WTC11 (cell line): ENCODE results near the gene WASF3.

Source experiments
- E2F4 ChIP-seq: sonication (generic); formaldehyde crosslinking; IDR thresholded peaks from 2 replicates; pipeline ENCODE4 v1.8.1; 2022; ENCODE audit warnings: low read depth, mild to moderate bottlenecking, moderate library complexity, missing genetic modification reagents, borderline replicate concordance
- FOXK1 ChIP-seq: sonication (generic); formaldehyde crosslinking; IDR thresholded peaks from 2 replicates; pipeline ENCODE4 v1.8.0; 2022; ENCODE audit warnings: mild to moderate bottlenecking, moderate library complexity, missing genetic modification reagents
- MYBL2 ChIP-seq: sonication (generic); formaldehyde crosslinking; IDR thresholded peaks from 2 replicates; pipeline ENCODE4 v1.8.1; 2023; ENCODE audit warnings: mild to moderate bottlenecking, moderate library complexity, missing genetic modification reagents
- USF1 ChIP-seq: sonication (generic); formaldehyde crosslinking; IDR thresholded peaks from 2 replicates; pipeline ENCODE4 v1.8.0; 2022; ENCODE audit warnings: mild to moderate bottlenecking, missing genetic modification reagents
- USF2 ChIP-seq: sonication (generic); formaldehyde crosslinking; IDR thresholded peaks from 2 replicates; pipeline ENCODE4 v1.8.1; 2023; ENCODE audit warnings: mild to moderate bottlenecking, missing genetic modification reagents, moderate library complexity
- TF ChIP-seq, protein P1 (sequence below): fragments of 200-600 bp; IDR thresholded peaks from 2 replicates; pipeline ENCODE4 v1.8.0; 2022; ENCODE audit warnings: antibody characterized with exemption
- TF ChIP-seq, protein P2 (sequence below): sonication (generic); formaldehyde crosslinking; IDR thresholded peaks from 2 replicates; pipeline ENCODE4 v1.8.1; 2023; ENCODE audit warnings: mild to moderate bottlenecking, missing genetic modification reagents, borderline replicate concordance

DNA sequence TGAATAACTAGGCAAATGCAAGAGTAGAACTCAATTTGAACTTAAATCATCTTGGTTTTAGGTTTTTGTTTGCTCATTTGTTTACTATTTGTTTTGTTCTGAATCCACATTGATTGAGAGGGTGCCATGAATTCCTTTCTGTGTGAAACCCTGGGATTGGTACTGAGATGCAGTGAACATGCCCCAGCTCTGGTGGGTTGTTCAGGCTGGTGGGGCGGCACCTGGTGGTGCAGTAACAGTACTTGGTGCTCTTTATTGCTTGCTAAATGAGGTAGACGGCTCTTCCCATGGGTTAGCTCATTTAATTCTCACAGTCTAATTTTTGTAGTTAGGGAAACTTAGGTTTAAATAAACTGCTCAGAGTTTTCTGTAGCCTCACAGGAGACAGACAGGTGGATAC, 48.4 kb downstream of the WASF3 start:
- TF ChIP-seq FOXK1 (CRISPR knock-in tag) (no peak), USF2 (CRISPR knock-in tag) (no peak), MYBL2 (CRISPR knock-in tag) (no peak), USF1 (CRISPR knock-in tag) (no peak), E2F4 (no peak)
- TF ChIP-seq, protein P1, sequence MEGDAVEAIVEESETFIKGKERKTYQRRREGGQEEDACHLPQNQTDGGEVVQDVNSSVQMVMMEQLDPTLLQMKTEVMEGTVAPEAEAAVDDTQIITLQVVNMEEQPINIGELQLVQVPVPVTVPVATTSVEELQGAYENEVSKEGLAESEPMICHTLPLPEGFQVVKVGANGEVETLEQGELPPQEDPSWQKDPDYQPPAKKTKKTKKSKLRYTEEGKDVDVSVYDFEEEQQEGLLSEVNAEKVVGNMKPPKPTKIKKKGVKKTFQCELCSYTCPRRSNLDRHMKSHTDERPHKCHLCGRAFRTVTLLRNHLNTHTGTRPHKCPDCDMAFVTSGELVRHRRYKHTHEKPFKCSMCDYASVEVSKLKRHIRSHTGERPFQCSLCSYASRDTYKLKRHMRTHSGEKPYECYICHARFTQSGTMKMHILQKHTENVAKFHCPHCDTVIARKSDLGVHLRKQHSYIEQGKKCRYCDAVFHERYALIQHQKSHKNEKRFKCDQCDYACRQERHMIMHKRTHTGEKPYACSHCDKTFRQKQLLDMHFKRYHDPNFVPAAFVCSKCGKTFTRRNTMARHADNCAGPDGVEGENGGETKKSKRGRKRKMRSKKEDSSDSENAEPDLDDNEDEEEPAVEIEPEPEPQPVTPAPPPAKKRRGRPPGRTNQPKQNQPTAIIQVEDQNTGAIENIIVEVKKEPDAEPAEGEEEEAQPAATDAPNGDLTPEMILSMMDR, result no peak
- TF ChIP-seq, protein P2, sequence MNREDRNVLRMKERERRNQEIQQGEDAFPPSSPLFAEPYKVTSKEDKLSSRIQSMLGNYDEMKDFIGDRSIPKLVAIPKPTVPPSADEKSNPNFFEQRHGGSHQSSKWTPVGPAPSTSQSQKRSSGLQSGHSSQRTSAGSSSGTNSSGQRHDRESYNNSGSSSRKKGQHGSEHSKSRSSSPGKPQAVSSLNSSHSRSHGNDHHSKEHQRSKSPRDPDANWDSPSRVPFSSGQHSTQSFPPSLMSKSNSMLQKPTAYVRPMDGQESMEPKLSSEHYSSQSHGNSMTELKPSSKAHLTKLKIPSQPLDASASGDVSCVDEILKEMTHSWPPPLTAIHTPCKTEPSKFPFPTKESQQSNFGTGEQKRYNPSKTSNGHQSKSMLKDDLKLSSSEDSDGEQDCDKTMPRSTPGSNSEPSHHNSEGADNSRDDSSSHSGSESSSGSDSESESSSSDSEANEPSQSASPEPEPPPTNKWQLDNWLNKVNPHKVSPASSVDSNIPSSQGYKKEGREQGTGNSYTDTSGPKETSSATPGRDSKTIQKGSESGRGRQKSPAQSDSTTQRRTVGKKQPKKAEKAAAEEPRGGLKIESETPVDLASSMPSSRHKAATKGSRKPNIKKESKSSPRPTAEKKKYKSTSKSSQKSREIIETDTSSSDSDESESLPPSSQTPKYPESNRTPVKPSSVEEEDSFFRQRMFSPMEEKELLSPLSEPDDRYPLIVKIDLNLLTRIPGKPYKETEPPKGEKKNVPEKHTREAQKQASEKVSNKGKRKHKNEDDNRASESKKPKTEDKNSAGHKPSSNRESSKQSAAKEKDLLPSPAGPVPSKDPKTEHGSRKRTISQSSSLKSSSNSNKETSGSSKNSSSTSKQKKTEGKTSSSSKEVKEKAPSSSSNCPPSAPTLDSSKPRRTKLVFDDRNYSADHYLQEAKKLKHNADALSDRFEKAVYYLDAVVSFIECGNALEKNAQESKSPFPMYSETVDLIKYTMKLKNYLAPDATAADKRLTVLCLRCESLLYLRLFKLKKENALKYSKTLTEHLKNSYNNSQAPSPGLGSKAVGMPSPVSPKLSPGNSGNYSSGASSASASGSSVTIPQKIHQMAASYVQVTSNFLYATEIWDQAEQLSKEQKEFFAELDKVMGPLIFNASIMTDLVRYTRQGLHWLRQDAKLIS (CRISPR knock-in tag), result no peak
